HG02840 (cell line): ENCODE measurements around the gene PPP2R3B.
"Not testable (repeated sequence)": the region's sequence is repeated elsewhere in the genome, so short reads cannot be mapped to it uniquely, and the experiment has no call there.

Experiments used
- ATAC-seq: cut with Tn5 transposase; IDR thresholded peaks from one replicate; pipeline ENCODE4 v1.9.1; 2021; ENCODE audit warnings: mild to moderate bottlenecking, moderate library complexity, moderate number of reproducible peaks; ENCODE audit not compliant: unreplicated experiment, low FRiP score

The PPP2R3B gene

GRCh38 chrX:405149-405548 lies 18.4 kb upstream of the PPP2R3B start:
- no peak for ATAC-seq

- ATAC-seq: no peak
These were observed 17.9 kb upstream of the PPP2R3B start for GRCh38 chrX:404656-405055.

- no peak for ATAC-seq
These were observed 16.1 kb upstream of the PPP2R3B start for GRCh38 chrX:402857-403256.

- ATAC-seq: no peak
These were observed 13.6 kb upstream of the PPP2R3B start for GRCh38 chrX:400258-400657.

GRCh38 chrX:397575-397974 lies 10.9 kb upstream of the PPP2R3B start:
- ATAC-seq: no peak

GRCh38 chrX:394830-395229 lies 8.1 kb upstream of the PPP2R3B start:
- ATAC-seq: no peak

GRCh38 chrX:392575-392846 lies 5.8 kb upstream of the PPP2R3B start:
- ATAC-seq: no peak

- ATAC-seq: no peak
These were observed 5.2 kb upstream of the PPP2R3B start for GRCh38 chrX:391717-392574.

- no peak for ATAC-seq
These were observed 3.8 kb upstream of the PPP2R3B start for GRCh38 chrX:390459-390858.

GRCh38 chrX:389021-389441 lies 2.3 kb upstream of the PPP2R3B start:
- ATAC-seq: no peak

GRCh38 chrX:387729-388128 lies 1.0 kb upstream of the PPP2R3B start:
- no peak for ATAC-seq

- peak; percentile 34 for ATAC-seq
These were observed 404 bp downstream of the PPP2R3B start for GRCh38 chrX:386239-386767.

GRCh38 chrX:385736-386135 lies 971 bp downstream of the PPP2R3B start:
- ATAC-seq: not testable (repeated sequence)

GRCh38 chrX:384861-385260 lies 1.8 kb downstream of the PPP2R3B start:
- no peak for ATAC-seq

- ATAC-seq: no peak
These were observed 8.3 kb downstream of the PPP2R3B start for GRCh38 chrX:378443-378842.

GRCh38 chrX:376206-376605 lies 10.5 kb downstream of the PPP2R3B start:
- not testable (repeated sequence) for ATAC-seq

GRCh38 chrX:375181-376036 lies 11.3 kb downstream of the PPP2R3B start:
- no peak for ATAC-seq

- ATAC-seq: no peak
These were observed 12.1 kb downstream of the PPP2R3B start for GRCh38 chrX:374596-374995.

- no peak for ATAC-seq
These were observed 12.9 kb downstream of the PPP2R3B start for GRCh38 chrX:373641-374471.

- no peak for ATAC-seq
These were observed 13.7 kb downstream of the PPP2R3B start for GRCh38 chrX:372856-373640.
